ENCODE results near the gene CALHM4. TPM values are rescaled to one million over a fixed set of nuclear protein-coding genes. Genes with fewer than 3 reads are reported as not detected.

The CALHM4 gene
- total RNA-seq, 1 experiment from 2014 or later: not detected

- intact Hi-C loops (cut with micrococcal nuclease; ENCODE audit: unreplicated experiment): no loop called here
- BruUV-seq (replicated peaks): no TSS peak
- H3K27ac ChIP-seq (ENCODE audit: low read depth, low read length, poor library complexity, severe bottlenecking): no peak overlapping the region
Observed at GRCh38 chr6:116556065-116556464, 2.5 kb downstream of the CALHM4 start.

DNA sequence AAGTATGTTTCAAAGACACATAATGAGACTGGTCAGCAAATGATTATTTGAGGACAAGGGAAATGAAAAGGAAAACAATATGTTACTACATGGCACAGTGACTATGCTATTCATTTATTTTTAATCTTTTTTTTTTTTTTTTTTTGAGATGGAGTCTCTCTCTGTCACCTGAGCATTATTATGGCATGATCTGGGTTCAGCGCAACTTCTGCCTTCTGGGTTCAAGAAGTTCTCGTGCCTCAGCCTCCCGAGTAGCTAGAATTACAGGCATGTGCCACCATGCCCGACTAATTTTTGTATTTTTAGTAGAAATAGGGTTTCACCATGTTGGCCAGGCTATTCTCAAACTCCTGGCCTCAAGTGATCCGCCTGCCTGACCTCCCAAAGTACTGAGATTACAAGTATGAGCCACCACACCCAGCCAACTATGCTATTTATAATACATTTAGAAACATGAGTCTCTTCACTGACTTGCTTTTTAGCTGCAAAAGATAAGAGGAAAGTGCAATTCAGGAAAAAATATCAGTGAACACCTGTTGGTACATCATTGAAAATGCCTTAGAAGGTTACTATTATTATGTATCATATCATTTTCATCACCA is 3.4 kb downstream of the CALHM4 start:
- ChIA-PET POLR2A (ENCODE audit: low non-redundant PET) (no interaction called here), CTCF (no interaction called here)
- intact Hi-C loops (cut with micrococcal nuclease; ENCODE audit: unreplicated experiment): no loop called here
- BruUV-seq (replicated peaks): no TSS peak
- H3K4me1 ChIP-seq (ENCODE audit: insufficient read depth, low read length, poor library complexity, severe bottlenecking): peaks cover 4% of the 10 kb centered on the region
- TF ChIP-seq, protein P1, sequence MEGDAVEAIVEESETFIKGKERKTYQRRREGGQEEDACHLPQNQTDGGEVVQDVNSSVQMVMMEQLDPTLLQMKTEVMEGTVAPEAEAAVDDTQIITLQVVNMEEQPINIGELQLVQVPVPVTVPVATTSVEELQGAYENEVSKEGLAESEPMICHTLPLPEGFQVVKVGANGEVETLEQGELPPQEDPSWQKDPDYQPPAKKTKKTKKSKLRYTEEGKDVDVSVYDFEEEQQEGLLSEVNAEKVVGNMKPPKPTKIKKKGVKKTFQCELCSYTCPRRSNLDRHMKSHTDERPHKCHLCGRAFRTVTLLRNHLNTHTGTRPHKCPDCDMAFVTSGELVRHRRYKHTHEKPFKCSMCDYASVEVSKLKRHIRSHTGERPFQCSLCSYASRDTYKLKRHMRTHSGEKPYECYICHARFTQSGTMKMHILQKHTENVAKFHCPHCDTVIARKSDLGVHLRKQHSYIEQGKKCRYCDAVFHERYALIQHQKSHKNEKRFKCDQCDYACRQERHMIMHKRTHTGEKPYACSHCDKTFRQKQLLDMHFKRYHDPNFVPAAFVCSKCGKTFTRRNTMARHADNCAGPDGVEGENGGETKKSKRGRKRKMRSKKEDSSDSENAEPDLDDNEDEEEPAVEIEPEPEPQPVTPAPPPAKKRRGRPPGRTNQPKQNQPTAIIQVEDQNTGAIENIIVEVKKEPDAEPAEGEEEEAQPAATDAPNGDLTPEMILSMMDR (conservative IDR thresholded peaks at IDR 0.05; ENCODE audit: low read depth, low read length): no peak
- TF ChIP-seq EZH2 (IDR thresholded peaks at IDR 0.05; ENCODE audit: borderline replicate concordance, low read depth, low read length, poor library complexity, severe bottlenecking): no peak
- H3K27me3 ChIP-seq (replicated peaks; ENCODE audit: insufficient read depth, low read depth, low read length, poor library complexity): no peaks in the 10 kb centered on the region
- no peak for DNase-seq (ENCODE audit: low spot score)
- no peaks in the 10 kb centered on the region for H3K36me3 ChIP-seq (ENCODE audit: insufficient read depth, low read length, poor library complexity, severe bottlenecking)
- H3K4me3 ChIP-seq (ENCODE audit: low read depth, low read length, poor library complexity, severe bottlenecking): no peak overlapping the region
- H3K27ac ChIP-seq (ENCODE audit: low read depth, low read length, poor library complexity, severe bottlenecking): no peak overlapping the region
- no peaks in the 10 kb centered on the region for H3K9me3 ChIP-seq (ENCODE audit: low read depth, low read length, poor library complexity, severe bottlenecking)

More at GRCh38 chr6:116556065-116556464, 2.5 kb downstream of the CALHM4 start:
- Histone ChIP-seq H3K36me3 (ENCODE audit: insufficient read depth, low read length, poor library complexity, severe bottlenecking) (no peaks in the 10 kb centered on the region), H3K9me3 (ENCODE audit: low read depth, low read length, poor library complexity, severe bottlenecking) (no peaks in the 10 kb centered on the region), H3K4me1 (ENCODE audit: insufficient read depth, low read length, poor library complexity, severe bottlenecking) (peaks cover 4% of the 10 kb centered on the region), H3K27me3 (replicated peaks; ENCODE audit: insufficient read depth, low read depth, low read length, poor library complexity) (no peaks in the 10 kb centered on the region), H3K4me3 (ENCODE audit: low read depth, low read length, poor library complexity, severe bottlenecking) (no peak overlapping the region)
- POLR2A ChIA-PET (ENCODE audit: low non-redundant PET): no interaction called here
- CTCF ChIA-PET: no interaction called here
- TF ChIP-seq, protein P1 (conservative IDR thresholded peaks at IDR 0.05; ENCODE audit: low read depth, low read length): no peak
- TF ChIP-seq EZH2 (IDR thresholded peaks at IDR 0.05; ENCODE audit: borderline replicate concordance, low read depth, low read length, poor library complexity, severe bottlenecking): no peak
- DNase-seq (ENCODE audit: low spot score): no peak

DNA sequence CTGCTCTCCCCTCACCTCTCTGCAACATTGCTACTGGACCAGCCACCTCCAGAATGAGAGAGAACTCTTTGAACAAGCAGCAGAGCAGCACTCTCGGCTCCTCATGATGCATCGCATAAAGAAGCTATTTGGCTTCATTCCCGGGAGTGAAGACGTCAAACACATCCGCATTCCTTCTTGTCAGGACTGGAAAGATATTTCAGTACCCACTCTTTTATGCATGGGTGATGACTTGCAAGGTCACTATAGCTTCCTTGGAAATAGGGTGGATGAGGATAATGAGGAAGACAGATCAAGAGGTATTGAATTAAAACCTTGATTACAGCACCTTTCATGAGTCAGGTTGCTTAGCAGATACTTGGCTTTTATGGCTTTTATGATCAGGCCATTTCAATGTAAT is 4.3 kb downstream of the CALHM4 start:
- intact Hi-C loops (cut with micrococcal nuclease; ENCODE audit: unreplicated experiment): no loop called here
- peak; percentile 90 for DNase-seq (ENCODE audit: low spot score)
- TF ChIP-seq, protein P1 (conservative IDR thresholded peaks at IDR 0.05; ENCODE audit: low read depth, low read length): no peak
- no peak for TF ChIP-seq EZH2 (IDR thresholded peaks at IDR 0.05; ENCODE audit: borderline replicate concordance, low read depth, low read length, poor library complexity, severe bottlenecking)

More for the DNA sequence above, 4.3 kb downstream of the CALHM4 start:
- Histone ChIP-seq H3K9me3 (ENCODE audit: low read depth, low read length, poor library complexity, severe bottlenecking) (no peaks in the 10 kb centered on the region), H3K4me1 (ENCODE audit: insufficient read depth, low read length, poor library complexity, severe bottlenecking) (peaks cover 4% of the 10 kb centered on the region), H3K36me3 (ENCODE audit: insufficient read depth, low read length, poor library complexity, severe bottlenecking) (no peaks in the 10 kb centered on the region), H3K27ac (ENCODE audit: low read depth, low read length, poor library complexity, severe bottlenecking) (no peak overlapping the region), H3K4me3 (ENCODE audit: low read depth, low read length, poor library complexity, severe bottlenecking) (no peak overlapping the region), H3K27me3 (replicated peaks; ENCODE audit: insufficient read depth, low read depth, low read length, poor library complexity) (no peaks in the 10 kb centered on the region)
- no TSS peak for BruUV-seq (replicated peaks)
- ChIA-PET POLR2A (ENCODE audit: low non-redundant PET) (no interaction called here), CTCF (interaction anchor here (1.0 to 1.3 kb wide), 4 partner anchors 16 to 289 kb away, joined by 4 to 6 read pairs (median 4); partner anchors contain the start of gene CALHM5)
